Measurements from ENCODE around the gene GOLGA1. TPM values are rescaled to one million over a fixed set of nuclear protein-coding genes. Genes with fewer than 3 reads are reported as not detected.

Gene GOLGA1
- polyA plus RNA-seq, 1 donor from 2014 or later, result 15.3 TPM

GRCh38 chr9:124887832-124888231 lies 53.1 kb downstream of the GOLGA1 start:
- TF ChIP-seq EP300 (conservative IDR thresholded peaks at IDR 0.05; ENCODE audit: poor library complexity, severe bottlenecking) (no peak), TAF1 (IDR thresholded peaks at IDR 0.05; ENCODE audit: low read depth) (no peak), CTCF (IDR thresholded peaks at IDR 0.05; ENCODE audit: poor library complexity, severe bottlenecking) (no peak), REST (IDR thresholded peaks at IDR 0.05; ENCODE audit: borderline replicate concordance) (no peak), SMC3 (conservative IDR thresholded peaks at IDR 0.05; ENCODE audit: poor library complexity) (no peak), POLR2AphosphoS5 (IDR thresholded peaks at IDR 0.05) (no peak), RAD21 (conservative IDR thresholded peaks at IDR 0.05) (no peak), EZH2 (IDR thresholded peaks at IDR 0.05; ENCODE audit: borderline replicate concordance, insufficient read depth, low read length, poor library complexity, severe bottlenecking) (no peak), MXI1 (conservative IDR thresholded peaks at IDR 0.05; ENCODE audit: poor library complexity, severe bottlenecking) (no peak)
- Histone ChIP-seq H3F3A (ENCODE audit: insufficient read depth, low read length, poor library complexity, severe bottlenecking) (no peaks in the 10 kb centered on the region), H3K4me3 (ENCODE audit: low read length) (no peak overlapping the region), H3K79me2 (replicated peaks; ENCODE audit: insufficient read depth, low read length) (no peaks in the 10 kb centered on the region), H3K27me3 (ENCODE audit: insufficient read depth, low read depth, low read length) (no peaks in the 10 kb centered on the region), H3K9me3 (ENCODE audit: low read length) (no peaks in the 10 kb centered on the region), H3K9ac (ENCODE audit: low read length) (no peak overlapping the region), H4K20me1 (ENCODE audit: insufficient read depth) (no peaks in the 10 kb centered on the region), H3K9me2 (ENCODE audit: insufficient read depth, low read length) (no peaks in the 10 kb centered on the region), H3K36me3 (ENCODE audit: insufficient read depth, low read length) (peaks cover 11% of the 10 kb centered on the region), H3K27ac (ENCODE audit: low read length) (no peak overlapping the region), H3K4me2 (ENCODE audit: low read length) (no peak overlapping the region), H2AFZ (ENCODE audit: low read depth, low read length) (no peak overlapping the region)

- Histone ChIP-seq H3K9me3 (ENCODE audit: low read length) (no peaks in the 10 kb centered on the region), H3F3A (ENCODE audit: insufficient read depth, low read length, poor library complexity, severe bottlenecking) (no peaks in the 10 kb centered on the region), H3K9me2 (ENCODE audit: insufficient read depth, low read length) (no peaks in the 10 kb centered on the region), H3K79me2 (replicated peaks; ENCODE audit: insufficient read depth, low read length) (no peaks in the 10 kb centered on the region), H3K4me3 (ENCODE audit: low read length) (no peak overlapping the region), H3K27me3 (ENCODE audit: insufficient read depth, low read depth, low read length) (no peaks in the 10 kb centered on the region), H3K36me3 (ENCODE audit: insufficient read depth, low read length) (peaks cover 11% of the 10 kb centered on the region), H2AFZ (ENCODE audit: low read depth, low read length) (no peak overlapping the region), H3K4me2 (ENCODE audit: low read length) (no peak overlapping the region), H4K20me1 (ENCODE audit: insufficient read depth) (no peaks in the 10 kb centered on the region), H3K9ac (ENCODE audit: low read length) (no peak overlapping the region), H3K27ac (ENCODE audit: low read length) (no peak overlapping the region)
- no peak for TF ChIP-seq RAD21 (conservative IDR thresholded peaks at IDR 0.05)
- TF ChIP-seq MXI1 (conservative IDR thresholded peaks at IDR 0.05; ENCODE audit: poor library complexity, severe bottlenecking), result no peak
- TF ChIP-seq CTCF (IDR thresholded peaks at IDR 0.05; ENCODE audit: poor library complexity, severe bottlenecking), result no peak
- TF ChIP-seq SMC3 (conservative IDR thresholded peaks at IDR 0.05; ENCODE audit: poor library complexity), result no peak
- no peak for TF ChIP-seq REST (IDR thresholded peaks at IDR 0.05; ENCODE audit: borderline replicate concordance)
- no peak for TF ChIP-seq TAF1 (IDR thresholded peaks at IDR 0.05; ENCODE audit: low read depth)
- TF ChIP-seq EZH2 (IDR thresholded peaks at IDR 0.05; ENCODE audit: borderline replicate concordance, insufficient read depth, low read length, poor library complexity, severe bottlenecking), result no peak
- TF ChIP-seq EP300 (conservative IDR thresholded peaks at IDR 0.05; ENCODE audit: poor library complexity, severe bottlenecking), result no peak
- no peak for TF ChIP-seq POLR2AphosphoS5 (IDR thresholded peaks at IDR 0.05)
Measured at GRCh38 chr9:124886866-124887492, 53.9 kb downstream of the GOLGA1 start.
